HEK293 (cell line): Measurements from ENCODE around the gene AMER2.

Experiments used
- CTCF ChIA-PET: fragments of 350-600 bp; formaldehyde crosslinking; extraction: SDS; loops from one replicate; lab custom pipeline; 2021; ENCODE audit warnings: antibody characterized with exemption; lab: Yijun Ruan, JAX
- POLR2A ChIA-PET: fragments of 300-600 bp; formaldehyde crosslinking; extraction: SDS; loops from one replicate; lab custom pipeline; 2020; ENCODE audit warnings: antibody characterized with exemption, inconsistent platforms; lab: Yijun Ruan, JAX
- H3K27ac ChIP-seq: fragments of 200-500 bp; sonication (Bioruptor generic); 2 replicates; pipeline ENCODE4 v1.5.1; 2014; ENCODE audit warnings: low read depth, low read length, control low read depth, inconsistent platforms; ENCODE audit errors: extremely low read depth
- H3K36me3 ChIP-seq, 2 experiments: fragments of 200-500 bp in 1 of 2; sonication (Bioruptor generic) in 1 of 2; 1 replicate in 1 of 2; 2 replicates in 1 of 2; pipeline ENCODE4 v1.5.1; 2014 to 2017; ENCODE audit warnings: inconsistent platforms in 2 of 2, low read length in 2 of 2; ENCODE audit not compliant: control insufficient read depth in 2 of 2, insufficient read depth in 1 of 2
- H3K4me1 ChIP-seq: fragments of 200-500 bp; sonication (Bioruptor generic); 2 replicates; pipeline ENCODE4 v1.5.1; 2014; ENCODE audit warnings: mild to moderate bottlenecking, low read length, inconsistent platforms; ENCODE audit not compliant: control insufficient read depth, insufficient read depth
- H3K4me3 ChIP-seq: 2 replicates; pipeline ENCODE4 v1.5.1; 2011; ENCODE audit warnings: low read depth, mild to moderate bottlenecking, control low read depth, low read length, moderate library complexity
- H3K9me3 ChIP-seq: fragments of 200-500 bp; sonication (Bioruptor generic); 2 replicates; pipeline ENCODE4 v1.5.1; 2014; ENCODE audit warnings: low read depth, low read length, inconsistent platforms; ENCODE audit not compliant: control insufficient read depth, insufficient read depth
- BCL11A ChIP-seq: fragments of 450-650 bp; formaldehyde crosslinking; IDR thresholded peaks from 2 replicates; pipeline ENCODE4 v1.5.1; 2016; ENCODE audit warnings: low read depth, missing biosample characterization, missing genetic modification characterization
- GFI1B ChIP-seq: fragments of 450-650 bp; formaldehyde crosslinking; IDR thresholded peaks from 2 replicates; pipeline ENCODE4 v1.5.1; 2016; ENCODE audit warnings: missing biosample characterization, missing genetic modification characterization
- HIC1 ChIP-seq: fragments of 450-650 bp; formaldehyde crosslinking; IDR thresholded peaks from 2 replicates; pipeline ENCODE4 v1.5.1; 2016; ENCODE audit warnings: missing biosample characterization, missing genetic modification characterization
- PRDM2 ChIP-seq: fragments of 450-650 bp; formaldehyde crosslinking; IDR thresholded peaks from 2 replicates; pipeline ENCODE4 v1.5.1; 2016; ENCODE audit warnings: missing biosample characterization, missing genetic modification characterization, borderline replicate concordance
- ZBTB1 ChIP-seq: fragments of 450-650 bp; formaldehyde crosslinking; IDR thresholded peaks from 2 replicates; pipeline ENCODE4 v1.5.1; 2016; ENCODE audit warnings: missing biosample characterization, missing genetic modification characterization
- ZBTB6 ChIP-seq: fragments of 450-650 bp; formaldehyde crosslinking; IDR thresholded peaks from 2 replicates; pipeline ENCODE4 v1.5.1; 2017; ENCODE audit warnings: missing biosample characterization, missing genetic modification characterization
- ZEB2 ChIP-seq: fragments of 450-650 bp; formaldehyde crosslinking; IDR thresholded peaks from 2 replicates; pipeline ENCODE4 v1.5.1; 2016; ENCODE audit warnings: missing biosample characterization, missing genetic modification characterization
- ZNF132 ChIP-seq: fragments of 450-650 bp; formaldehyde crosslinking; IDR thresholded peaks from 2 replicates; pipeline ENCODE4 v1.5.1; 2017; ENCODE audit warnings: missing biosample characterization, missing genetic modification characterization, borderline replicate concordance
- ZNF146 ChIP-seq: fragments of 450-650 bp; formaldehyde crosslinking; IDR thresholded peaks from 2 replicates; pipeline ENCODE4 v1.5.1; 2016; ENCODE audit warnings: missing biosample characterization, missing genetic modification characterization
- ZNF266 ChIP-seq: fragments of 450-650 bp; formaldehyde crosslinking; IDR thresholded peaks from 2 replicates; pipeline ENCODE4 v1.5.1; 2016; ENCODE audit warnings: missing biosample characterization, missing genetic modification characterization, low read depth
- ZNF341 ChIP-seq: fragments of 450-650 bp; formaldehyde crosslinking; IDR thresholded peaks from 2 replicates; pipeline ENCODE4; 2016; ENCODE audit warnings: low read depth, missing biosample characterization, missing genetic modification characterization
- ZNF433 ChIP-seq: fragments of 450-650 bp; formaldehyde crosslinking; IDR thresholded peaks from 2 replicates; pipeline ENCODE4 v1.5.1; 2016; ENCODE audit warnings: missing biosample characterization, missing genetic modification characterization, low read depth
- ZNF518A ChIP-seq: fragments of 450-650 bp; formaldehyde crosslinking; conservative IDR thresholded peaks from 2 replicates; pipeline ENCODE4 v1.5.1; 2016; ENCODE audit warnings: low read depth, missing biosample characterization, missing genetic modification characterization
- ZNF626 ChIP-seq: fragments of 450-650 bp; sonication (Bioruptor Pico); formaldehyde crosslinking; IDR thresholded peaks from 2 replicates; pipeline ENCODE4 v1.5.1; 2018; ENCODE audit warnings: missing biosample characterization, missing genetic modification characterization, inconsistent platforms
- ZNF777 ChIP-seq: fragments of 450-650 bp; formaldehyde crosslinking; IDR thresholded peaks from 2 replicates; pipeline ENCODE4 v1.5.1; 2017; ENCODE audit warnings: missing biosample characterization, missing genetic modification characterization, borderline replicate concordance

The AMER2 gene

GRCh38 chr13:25190256-25190655 lies 18.2 kb upstream of the AMER2 start (continued):
- TF ChIP-seq ZNF132 (tag by site-specific recombination): no peak
- TF ChIP-seq ZBTB1: no peak
- TF ChIP-seq HIC1: no peak
- no peak for TF ChIP-seq ZNF341 (tag by site-specific recombination)
- no peak for TF ChIP-seq ZNF433

- H3K9me3 ChIP-seq: no peaks in the 10 kb centered on the region
- no peaks in the 10 kb centered on the region for H3K4me1 ChIP-seq
- ChIA-PET CTCF (interaction anchor here (0.6 kb wide), 1 partner anchor 28 kb away, joined by 3 read pairs; no protein-coding TSS in a partner anchor), POLR2A (no interaction called here)
- no peak overlapping the region for H3K27ac ChIP-seq
- H3K36me3 ChIP-seq: no peaks in the 10 kb centered on the region
- H3K4me3 ChIP-seq: no peak overlapping the region
- TF ChIP-seq BCL11A (no peak), ZNF146 (tag by site-specific recombination) (no peak), ZNF626 (tag by site-specific recombination) (no peak), GFI1B (tag by site-specific recombination) (no peak), ZBTB6 (no peak), ZNF518A (tag by site-specific recombination) (no peak), ZNF266 (tag by site-specific recombination) (no peak), PRDM2 (tag by site-specific recombination) (no peak), ZEB2 (tag by site-specific recombination) (no peak), ZNF777 (tag by site-specific recombination) (no peak)
Measured at GRCh38 chr13:25187596-25187995, 15.5 kb upstream of the AMER2 start.
